B cell (primary cell): ENCODE measurements around the gene FAM3A. TPM values are rescaled to one million over a fixed set of nuclear protein-coding genes. Genes with fewer than 3 reads are reported as not detected.

Experiments used
- ATAC-seq: fragments of 200-7000 bp; cut with Tn5 transposase; one replicate; pipeline ENCODE4 v1.10.0; 2021; ENCODE audit warnings: low read depth, mild to moderate bottlenecking, moderate number of reproducible peaks, moderate library complexity
- CTCF ChIA-PET: fragments of 350-600 bp; sonication (Branson Sonifier 250); formaldehyde crosslinking; loops from one replicate; lab custom pipeline; 2021; ENCODE audit warnings: antibody characterized with exemption, inconsistent platforms; lab: Charles Lee
- POLR2A ChIA-PET: fragments of 350-600 bp; sonication (Branson Sonifier 250); formaldehyde crosslinking; loops from one replicate; lab custom pipeline; 2021; ENCODE audit warnings: antibody characterized with exemption; lab: Charles Lee
- DNase-seq: peaks from one replicate; pipeline ENCODE4 v3.0.0; 2013
- H2AFZ ChIP-seq: 2 replicates; pipeline ENCODE4 v1.6.1; 2012; ENCODE audit warnings: mild to moderate bottlenecking, low read depth, low read length; ENCODE audit not compliant: insufficient read depth, poor library complexity, severe bottlenecking
- H3K27ac ChIP-seq, 2 donors: 1 replicate in 1 of 2; 2 replicates in 1 of 2; pipeline ENCODE4 v1.5.1; 2012 to 2013; ENCODE audit warnings: low read length in 2 of 2, mild to moderate bottlenecking in 2 of 2, moderate library complexity in 1 of 2
- H3K27me3 ChIP-seq, 4 experiments: fragments of 200-600 bp in 1 of 4; sonication (generic) in 1 of 4; replicated peaks in 1 of 4; 1 replicate in 2 of 4; 2 replicates in 2 of 4; pipeline versions ENCODE4 v1.6.1 to v1.7.0; 2013 to 2016; ENCODE audit warnings: low read length in 3 of 4, mild to moderate bottlenecking in 2 of 4, mixed read lengths in 1 of 4, moderate library complexity in 1 of 4; ENCODE audit not compliant: insufficient read depth in 4 of 4, control insufficient read depth in 3 of 4; ENCODE audit errors: control extremely low read depth in 1 of 4
- H3K36me3 ChIP-seq, 2 experiments: replicated peaks in 1 of 2; 1 replicate in 1 of 2; 2 replicates in 1 of 2; pipeline versions ENCODE4 v1.6.1 to v1.7.1; 2013; ENCODE audit warnings: low read length in 1 of 2; ENCODE audit not compliant: insufficient read depth in 2 of 2, control insufficient read depth in 1 of 2; ENCODE audit errors: control extremely low read depth in 1 of 2, extremely low read depth in 1 of 2
- H3K4me1 ChIP-seq, 2 donors: fragments of 200-600 bp in 1 of 2; sonication (generic) in 1 of 2; 1 replicate in 1 of 2; 2 replicates in 1 of 2; pipeline versions ENCODE4 v1.5.1 to v1.6.1; 2013 to 2017; ENCODE audit warnings: low read length in 2 of 2; ENCODE audit not compliant: control insufficient read depth in 2 of 2, insufficient read depth in 2 of 2
- H3K4me2 ChIP-seq: replicated peaks from 2 replicates; pipeline ENCODE3; 2012; ENCODE audit warnings: mild to moderate bottlenecking, low read depth, low read length; ENCODE audit not compliant: poor library complexity, severe bottlenecking
- H3K4me3 ChIP-seq, 5 experiments: fragments of 200-600 bp in 1 of 5; sonication (generic) in 1 of 5; 1 replicate in 3 of 5; 2 replicates in 2 of 5; pipeline versions ENCODE4 v1.5.1 to v1.7.0; 2011 to 2016; ENCODE audit warnings: low read length in 4 of 5, mild to moderate bottlenecking in 4 of 5, low read depth in 2 of 5, control low read depth in 1 of 5, moderate library complexity in 1 of 5; ENCODE audit not compliant: insufficient read depth in 1 of 5; ENCODE audit errors: control extremely low read depth in 1 of 5, extremely low read depth in 1 of 5
- H3K79me2 ChIP-seq: fragments of 200-600 bp; sonication (generic); one replicate; pipeline ENCODE4 v1.6.0; 2016; ENCODE audit warnings: low read length; ENCODE audit not compliant: control insufficient read depth, insufficient read depth
- H3K9ac ChIP-seq: fragments of 200-600 bp; sonication (generic); 2 replicates; pipeline ENCODE4 v1.6.1; 2017; ENCODE audit warnings: mild to moderate bottlenecking, low read length, moderate library complexity
- H3K9me3 ChIP-seq, 3 donors: one replicate each; pipeline versions ENCODE4 v1.6.1 to v1.7.1; 2013; ENCODE audit warnings: low read length in 2 of 3; ENCODE audit not compliant: control insufficient read depth in 2 of 3, insufficient read depth in 1 of 3; ENCODE audit errors: control extremely low read depth in 1 of 3
- H4K20me1 ChIP-seq: 2 replicates; pipeline ENCODE4 v1.6.0; 2012; ENCODE audit warnings: mild to moderate bottlenecking, low read length; ENCODE audit not compliant: insufficient read depth, control insufficient read depth, poor library complexity, severe bottlenecking
- H3K27ac Mint-ChIP-seq: one replicate; pipeline ENCODE4 v1.8.0; 2021; ENCODE audit warnings: mixed read lengths
- H3K27me3 Mint-ChIP-seq: one replicate; pipeline ENCODE4 v1.8.0; 2021; ENCODE audit warnings: mixed read lengths
- H3K4me1 Mint-ChIP-seq: one replicate; pipeline ENCODE4 v1.8.0; 2021; ENCODE audit warnings: mixed read lengths
- H3K4me3 Mint-ChIP-seq: one replicate; pipeline ENCODE4 v1.8.0; 2021; ENCODE audit warnings: mixed read lengths
- H3K9me3 Mint-ChIP-seq: one replicate; pipeline ENCODE4 v1.8.0; 2022; ENCODE audit warnings: mixed read lengths; ENCODE audit not compliant: insufficient read depth
- EZH2 ChIP-seq: IDR thresholded peaks from 2 replicates; pipeline ENCODE4 v1.6.1; 2012; ENCODE audit warnings: borderline replicate concordance, low read depth, mild to moderate bottlenecking, moderate library complexity, low read length; ENCODE audit not compliant: insufficient read depth, poor library complexity, severe bottlenecking
- WGBS: methylation state at CpG from one replicate; pipeline ENCODE4 v1.1.5; 2013; ENCODE audit warnings: missing lambda C conversion rate; ENCODE audit not compliant: insufficient coverage; 5-methylcytosine and 5-hydroxymethylcytosine counted together
- intact Hi-C: fragments of 100-400 bp; cut with micrococcal nuclease; formaldehyde crosslinking; loops from one replicate; pipeline ENCODE4 v1.10.0; 2022
- polyA plus RNA-seq: library from polyadenylated mRNA; depleted of rRNA; stranded (reverse); fragments of >200 nt; gene quantifications from 2 replicates; pipeline ENCODE4 v1.2.3, GENCODE V29; 2012
- total RNA-seq, 2 donors: library from RNA; stranded (reverse); fragments of 120-200 nt in 1 of 2; gene quantifications; 1 replicate in 1 of 2; 2 replicates in 1 of 2; pipeline versions ENCODE4 v1.2.3 to v1.2.4, GENCODE V29; 2013 to 2022
- TF ChIP-seq, protein P1 (sequence below): fragments of 200-600 bp; IDR thresholded peaks from one replicate; pipeline ENCODE4 v1.8.0; 2022; ENCODE audit warnings: antibody characterized with exemption, mild to moderate bottlenecking

FAM3A gene
- total and polyA plus RNA-seq, 2 donors (not counting 1 experiment from before 2014, with no cell fraction given), result 39.6 to 59.4 TPM

DNA sequence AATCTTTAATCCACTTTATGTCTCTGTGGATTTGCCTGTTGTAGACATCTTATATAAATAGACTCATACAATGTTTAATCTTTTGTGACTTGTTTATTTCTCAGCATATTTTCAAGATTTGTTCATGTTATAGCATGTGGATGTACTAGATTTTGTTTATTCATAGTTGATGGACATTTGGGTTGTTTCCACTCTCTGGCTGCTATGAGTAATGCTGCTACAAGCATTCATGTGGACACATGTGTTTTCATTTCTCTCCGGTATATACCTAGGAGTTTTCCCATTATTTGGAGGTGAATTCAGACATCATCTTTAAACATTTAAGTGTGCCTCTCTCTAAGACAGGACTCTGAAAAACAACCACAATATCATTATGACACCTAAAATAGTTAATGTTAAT is 33.7 kb upstream of the FAM3A start:
- CTCF ChIA-PET, result no interaction called here
- H3K4me2 ChIP-seq, result no peak overlapping the region
- TF ChIP-seq EZH2, result no peak
- TF ChIP-seq, protein P1, sequence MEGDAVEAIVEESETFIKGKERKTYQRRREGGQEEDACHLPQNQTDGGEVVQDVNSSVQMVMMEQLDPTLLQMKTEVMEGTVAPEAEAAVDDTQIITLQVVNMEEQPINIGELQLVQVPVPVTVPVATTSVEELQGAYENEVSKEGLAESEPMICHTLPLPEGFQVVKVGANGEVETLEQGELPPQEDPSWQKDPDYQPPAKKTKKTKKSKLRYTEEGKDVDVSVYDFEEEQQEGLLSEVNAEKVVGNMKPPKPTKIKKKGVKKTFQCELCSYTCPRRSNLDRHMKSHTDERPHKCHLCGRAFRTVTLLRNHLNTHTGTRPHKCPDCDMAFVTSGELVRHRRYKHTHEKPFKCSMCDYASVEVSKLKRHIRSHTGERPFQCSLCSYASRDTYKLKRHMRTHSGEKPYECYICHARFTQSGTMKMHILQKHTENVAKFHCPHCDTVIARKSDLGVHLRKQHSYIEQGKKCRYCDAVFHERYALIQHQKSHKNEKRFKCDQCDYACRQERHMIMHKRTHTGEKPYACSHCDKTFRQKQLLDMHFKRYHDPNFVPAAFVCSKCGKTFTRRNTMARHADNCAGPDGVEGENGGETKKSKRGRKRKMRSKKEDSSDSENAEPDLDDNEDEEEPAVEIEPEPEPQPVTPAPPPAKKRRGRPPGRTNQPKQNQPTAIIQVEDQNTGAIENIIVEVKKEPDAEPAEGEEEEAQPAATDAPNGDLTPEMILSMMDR, result no peak
- WGBS, result no CpG with 5 or more reads among the region's 1 CpG
- peaks cover 37% of the 10 kb centered on the region for H4K20me1 ChIP-seq
- H3K4me1 ChIP-seq, result peaks cover 3 to 20% of the 10 kb centered on the region in 2 donors
- H3K27me3 Mint-ChIP-seq, result no peaks in the 10 kb centered on the region
- H3K4me3 ChIP-seq, result no peak overlapping the region
- peaks cover 65% of the 10 kb centered on the region for H3K79me2 ChIP-seq
- ATAC-seq (no peak), DNase-seq (no peak)
- no peak overlapping the region for H2AFZ ChIP-seq
- POLR2A ChIA-PET, result no interaction called here
- intact Hi-C loops, result no loop called here
- H3K27me3 ChIP-seq, result no peaks in the 10 kb centered on the region
- H3K4me1 Mint-ChIP-seq, result peaks cover 33% of the 10 kb centered on the region
- H3K27ac ChIP-seq, result no peak overlapping the region
- H3K9me3 Mint-ChIP-seq, result no peaks in the 10 kb centered on the region
- H3K9ac ChIP-seq, result no peak overlapping the region
- peak overlapping the region; percentile 17 for H3K4me3 Mint-ChIP-seq
- H3K36me3 ChIP-seq, result peaks cover 0 to 19% of the 10 kb centered on the region in 2 experiments
- H3K9me3 ChIP-seq, result no peaks in the 10 kb centered on the region
- no peak overlapping the region for H3K27ac Mint-ChIP-seq

DNA sequence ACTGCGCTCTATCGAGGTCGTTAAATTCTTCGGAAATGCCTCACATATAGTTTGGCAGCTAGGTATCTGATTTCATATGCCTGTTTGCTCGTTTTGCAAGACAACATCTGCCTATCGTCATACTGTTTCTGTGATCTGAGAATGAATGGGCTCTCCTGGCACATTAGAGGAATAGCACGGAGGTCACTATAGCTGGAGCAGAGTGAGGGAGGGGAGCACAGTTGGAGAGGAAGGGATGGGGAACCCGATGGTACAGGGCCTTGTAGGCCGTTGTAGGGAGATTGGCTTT is 31.9 kb upstream of the FAM3A start:
- WGBS, result 0% methylated on average over 9 of the region's 9 CpGs
- H3K4me2 ChIP-seq, result peak overlapping the region; percentile 72
- no peak for DNase-seq
- H3K36me3 ChIP-seq, result peaks cover 0 to 7% of the 10 kb centered on the region in 2 experiments
- H3K27me3 ChIP-seq, result no peaks in the 10 kb centered on the region
- H3K4me3 ChIP-seq, result peak overlapping the region; percentile 68 to 91 (median 70)
- H3K9me3 ChIP-seq, result no peaks in the 10 kb centered on the region
- intact Hi-C loops, result no loop called here
- H4K20me1 ChIP-seq, result peaks cover 20% of the 10 kb centered on the region
- H3K9me3 Mint-ChIP-seq, result no peaks in the 10 kb centered on the region
- peak overlapping the region; percentile 88 for H3K27ac Mint-ChIP-seq
- POLR2A ChIA-PET, result interaction anchor here (1.2 to 1.3 kb wide), 2 partner anchors 139 to 150 kb away, joined by 3 to 4 read pairs; partner anchors contain the start of genes DNASE1L1 and RPL10
- H2AFZ ChIP-seq, result peak overlapping the region; percentile 60
- H3K79me2 ChIP-seq, result peaks cover 49% of the 10 kb centered on the region
- peaks cover 10 to 37% of the 10 kb centered on the region in 2 donors for H3K4me1 ChIP-seq
- peaks cover 35% of the 10 kb centered on the region for H3K4me1 Mint-ChIP-seq
- CTCF ChIA-PET, result no interaction called here
- peak overlapping the region; percentile 82 for H3K9ac ChIP-seq
- no peak for ATAC-seq
- TF ChIP-seq, protein P1, result no peak
- no peak for TF ChIP-seq EZH2
- peak overlapping the region; percentile 83 to 85 for H3K27ac ChIP-seq
- no peaks in the 10 kb centered on the region for H3K27me3 Mint-ChIP-seq
- peak overlapping the region; percentile 94 for H3K4me3 Mint-ChIP-seq
